ENCODE results near the gene C1orf53. TPM values are rescaled to one million over a fixed set of nuclear protein-coding genes. Genes with fewer than 3 reads are reported as not detected.

C1orf53 gene
- total and polyA plus RNA-seq, 2 of the 8 experiments (the other 6 are each of a cell fraction or from before 2014, with no cell fraction given): 0.56 to 1.3 TPM

DNA sequence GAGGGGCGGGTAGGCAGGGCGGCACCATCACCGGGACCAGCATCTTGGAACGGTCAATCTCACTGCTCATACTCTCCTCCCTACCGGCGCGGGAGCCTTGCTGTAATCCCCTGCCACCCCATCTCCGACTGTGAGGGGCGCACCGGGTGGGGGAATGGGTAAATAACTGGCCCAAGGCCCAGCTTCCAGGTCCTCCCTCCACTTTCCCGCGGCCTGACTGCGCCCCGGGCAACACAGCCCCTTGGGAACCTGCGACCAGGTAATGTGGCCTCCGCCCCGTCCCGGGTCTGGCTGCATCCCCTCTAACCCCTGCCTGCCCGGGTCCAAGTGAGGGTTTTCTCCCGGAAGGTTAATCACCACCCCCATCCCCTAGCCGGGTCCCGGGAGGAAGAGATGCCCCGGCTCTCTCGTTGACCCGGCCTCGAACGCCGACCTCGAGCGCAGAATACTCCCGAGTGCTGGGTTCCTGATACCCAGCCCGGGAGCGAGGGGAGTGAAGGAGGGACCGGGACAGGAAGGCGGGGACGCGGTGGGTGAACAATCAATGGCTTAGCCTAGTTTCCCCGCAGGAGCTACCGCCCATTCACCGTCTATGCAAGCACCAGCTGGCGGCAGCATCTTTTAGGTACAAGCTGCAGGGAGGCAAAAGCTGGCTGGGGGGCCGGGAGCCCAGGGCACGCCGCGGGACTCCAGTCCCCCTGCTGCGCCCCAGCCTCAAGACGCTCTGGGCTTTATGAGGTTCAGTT, 8.9 kb downstream of the C1orf53 start (continued):
- TF ChIP-seq NANOG (IDR thresholded peaks at IDR 0.05; ENCODE audit: insufficient read depth, low read depth, low read length, poor library complexity, severe bottlenecking): peak; percentile 14
- peak; percentile 2 for TF ChIP-seq SUZ12 (IDR thresholded peaks at IDR 0.05; ENCODE audit: low read length)
- TF ChIP-seq KDM4A (IDR thresholded peaks at IDR 0.05; ENCODE audit: low read depth, low read length, severe bottlenecking): peak; percentile 55
- TF ChIP-seq BRCA1 (IDR thresholded peaks at IDR 0.05; ENCODE audit: low read depth, low read length): no peak
- 0 out of 2 replicates have a peak, but pooled peaks have one; percentile 33 for TF ChIP-seq SP1 (IDR thresholded peaks at IDR 0.05; ENCODE audit: low read depth, low read length)
- TF ChIP-seq EGR1 (IDR thresholded peaks at IDR 0.05; ENCODE audit: borderline replicate concordance, low read depth, low read length): peak; percentile 9; the same call in 1 of the 2 replicates
